Urinary bladder (tissue), 4 donors: ENCODE data around the gene ARPC1A. TPM values are rescaled to one million over a fixed set of nuclear protein-coding genes. Genes with fewer than 3 reads are reported as not detected.
"Not testable (repeated sequence)": the region's sequence is repeated elsewhere in the genome, so short reads cannot be mapped to it uniquely, and the experiment has no call there.

Experiments
- DNase-seq: peaks from one replicate; pipeline ENCODE4 v3.0.0-alpha.2; 2015; ENCODE audit errors: extremely low spot score
- H3K27ac ChIP-seq: one replicate; pipeline ENCODE4 v1.5.1; 2013; ENCODE audit warnings: low read depth, mild to moderate bottlenecking, moderate library complexity
- H3K36me3 ChIP-seq: one replicate; pipeline ENCODE4 v1.6.1; 2013; ENCODE audit warnings: mild to moderate bottlenecking, moderate library complexity; ENCODE audit not compliant: insufficient read depth
- H3K4me1 ChIP-seq: one replicate; pipeline ENCODE4 v1.6.1; 2013; ENCODE audit warnings: mild to moderate bottlenecking, moderate library complexity; ENCODE audit not compliant: insufficient read depth
- H3K4me3 ChIP-seq: one replicate; pipeline ENCODE4 v1.5.1; 2013; ENCODE audit warnings: low read depth, low read length
- WGBS: extraction: QIAGEN DNeasy Blood & Tissue Kit; methylation state at CpG from one replicate; pipeline ENCODE4 v1.1.7; 2013; 5-methylcytosine and 5-hydroxymethylcytosine counted together
- polyA plus RNA-seq: library from polyadenylated mRNA; stranded (reverse); fragments of 200-250 nt; gene quantifications from one replicate; pipeline ENCODE4 v1.2.3, GENCODE V29; 2013
- total RNA-seq: library from RNA; depleted of rRNA; stranded (reverse); fragments of >200 nt; gene quantifications from one replicate; pipeline ENCODE4 v1.2.3, GENCODE V29; 2014
- donor health status: healthy with polysubstance abuse.
- donor health status: healthy.

The ARPC1A gene
- total and polyA plus RNA-seq, 2 donors, result 68.9 to 99.2 TPM

GRCh38 chr7:99339595-99339994 lies 13.9 kb downstream of the ARPC1A start:
- H3K4me3 ChIP-seq, result no peak overlapping the region
- peaks cover 4% of the 10 kb centered on the region for H3K36me3 ChIP-seq
- 94% methylated on average over 3 of the region's 3 CpGs for WGBS
- H3K27ac ChIP-seq, result no peak overlapping the region
- H3K4me1 ChIP-seq, result no peaks in the 10 kb centered on the region
- no peak for DNase-seq

- Histone ChIP-seq H3K4me3 (no peak overlapping the region), H3K27ac (no peak overlapping the region), H3K36me3 (peaks cover 4% of the 10 kb centered on the region), H3K4me1 (no peaks in the 10 kb centered on the region)
- 91% methylated on average over 3 of the region's 3 CpGs for WGBS
- no peak for DNase-seq
Measured at GRCh38 chr7:99340659-99341058, 15.0 kb downstream of the ARPC1A start.

- WGBS, result 92% methylated on average over 13 of the region's 13 CpGs
- H3K4me1 ChIP-seq, result no peaks in the 10 kb centered on the region
- no peak overlapping the region for H3K27ac ChIP-seq
- DNase-seq, result no peak
- no peaks in the 10 kb centered on the region for H3K36me3 ChIP-seq
- no peak overlapping the region for H3K4me3 ChIP-seq
Measured at GRCh38 chr7:99344061-99344647, 18.5 kb downstream of the ARPC1A start.

GRCh38 chr7:99350641-99351040 lies 24.9 kb downstream of the ARPC1A start:
- H3K4me3 ChIP-seq, H3K36me3 ChIP-seq, H3K27ac ChIP-seq, DNase-seq, H3K4me1 ChIP-seq: not testable (repeated sequence)
- 98% methylated on average over 3 of the region's 3 CpGs for WGBS

GRCh38 chr7:99352247-99352646 lies 26.5 kb downstream of the ARPC1A start:
- Histone ChIP-seq H3K4me3 (no peak overlapping the region), H3K36me3 (peaks cover 5% of the 10 kb centered on the region), H3K27ac (no peak overlapping the region), H3K4me1 (no peaks in the 10 kb centered on the region)
- DNase-seq, result no peak
- WGBS, result 96% methylated on average over 5 of the region's 5 CpGs

GRCh38 chr7:99355098-99355497 lies 29.4 kb downstream of the ARPC1A start:
- Histone ChIP-seq H3K36me3 (peaks cover 5% of the 10 kb centered on the region), H3K27ac (no peak overlapping the region), H3K4me3 (no peak overlapping the region), H3K4me1 (no peaks in the 10 kb centered on the region)
- DNase-seq, result no peak
- WGBS, result 91% methylated on average over 7 of the region's 7 CpGs

- peaks cover 2% of the 10 kb centered on the region for H3K36me3 ChIP-seq
- no peak overlapping the region for H3K27ac ChIP-seq
- H3K4me1 ChIP-seq, result no peaks in the 10 kb centered on the region
- DNase-seq, result no peak
- 90% methylated on average over 16 of the region's 16 CpGs for WGBS
- H3K4me3 ChIP-seq, result no peak overlapping the region
Measured at GRCh38 chr7:99357701-99358490, 32.2 kb downstream of the ARPC1A start.

GRCh38 chr7:99358521-99358920 lies 32.8 kb downstream of the ARPC1A start:
- H3K27ac ChIP-seq, H3K4me1 ChIP-seq, H3K4me3 ChIP-seq, DNase-seq, H3K36me3 ChIP-seq: not testable (repeated sequence)
- WGBS, result 91% methylated on average over 15 of the region's 15 CpGs

- DNase-seq, result no peak
- Histone ChIP-seq H3K4me1 (no peaks in the 10 kb centered on the region), H3K36me3 (peaks cover 2% of the 10 kb centered on the region), H3K4me3 (no peak overlapping the region), H3K27ac (no peak overlapping the region)
- 89% methylated on average over 22 of the region's 22 CpGs for WGBS
Measured at GRCh38 chr7:99359465-99360154, 33.9 kb downstream of the ARPC1A start.

- Histone ChIP-seq H3K27ac (no peak overlapping the region), H3K4me1 (no peaks in the 10 kb centered on the region), H3K4me3 (no peak overlapping the region), H3K36me3 (peaks cover 4% of the 10 kb centered on the region)
- WGBS, result 77% methylated on average over 3 of the region's 3 CpGs
- DNase-seq, result no peak
Measured at GRCh38 chr7:99362801-99363200, 37.1 kb downstream of the ARPC1A start.

- Histone ChIP-seq H3K36me3 (peaks cover 4% of the 10 kb centered on the region), H3K27ac (no peak overlapping the region), H3K4me1 (no peaks in the 10 kb centered on the region), H3K4me3 (no peak overlapping the region)
- WGBS, result 90% methylated on average over 5 of the region's 5 CpGs
- DNase-seq, result no peak
Measured at GRCh38 chr7:99363286-99363685, 37.6 kb downstream of the ARPC1A start.

GRCh38 chr7:99365318-99366141 lies 39.8 kb downstream of the ARPC1A start:
- Histone ChIP-seq H3K4me1 (no peaks in the 10 kb centered on the region), H3K36me3 (peaks cover 4% of the 10 kb centered on the region), H3K27ac (no peak overlapping the region), H3K4me3 (no peak overlapping the region)
- WGBS, result 82% methylated on average over 17 of the region's 17 CpGs
- no peak for DNase-seq

GRCh38 chr7:99366646-99367045 lies 40.9 kb downstream of the ARPC1A start:
- DNase-seq, result no peak
- Histone ChIP-seq H3K4me1 (no peaks in the 10 kb centered on the region), H3K36me3 (peaks cover 4% of the 10 kb centered on the region), H3K27ac (no peak overlapping the region), H3K4me3 (no peak overlapping the region)
- WGBS, result 77% methylated on average over 11 of the region's 11 CpGs
